Hippocampal formation (tissue), 2 donors: ENCODE data around the gene NSG1.
"Not testable (repeated sequence)": the region's sequence is repeated elsewhere in the genome, so short reads cannot be mapped to it uniquely, and the experiment has no call there.

Source experiments
- DNase-seq, 2 donors: peaks; one replicate each; lab custom pipeline; 2025; lab: John Stamatoyannopoulos, UW

Gene NSG1

DNA sequence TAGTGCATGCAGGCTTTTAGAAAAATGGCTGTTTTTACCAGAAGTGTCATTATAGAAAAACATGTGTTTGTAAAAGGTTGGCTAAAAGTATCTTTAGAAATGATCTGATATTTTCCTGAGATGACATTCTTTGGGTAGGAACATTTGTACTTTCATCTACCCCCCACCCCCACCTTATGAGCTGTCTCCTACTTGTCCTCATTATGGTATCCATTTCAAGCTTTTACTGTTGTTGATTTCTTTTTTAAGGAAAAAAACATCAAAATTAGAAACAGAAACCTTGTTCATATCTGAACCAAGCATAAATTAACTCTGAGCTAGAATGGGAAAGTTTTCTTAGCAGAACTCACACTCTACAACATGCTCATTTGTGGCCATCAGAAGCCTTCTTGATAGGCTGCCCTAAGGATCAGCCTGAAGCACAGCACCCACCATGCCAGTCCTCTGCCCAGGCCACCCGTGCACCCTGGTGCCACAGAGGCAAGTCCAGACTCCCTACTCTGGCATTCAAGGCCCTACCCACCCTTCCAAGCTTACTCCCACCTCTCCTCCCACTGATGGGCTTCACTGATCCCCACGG is 49.4 kb downstream of the NSG1 start:
- no peak for DNase-seq

DNA sequence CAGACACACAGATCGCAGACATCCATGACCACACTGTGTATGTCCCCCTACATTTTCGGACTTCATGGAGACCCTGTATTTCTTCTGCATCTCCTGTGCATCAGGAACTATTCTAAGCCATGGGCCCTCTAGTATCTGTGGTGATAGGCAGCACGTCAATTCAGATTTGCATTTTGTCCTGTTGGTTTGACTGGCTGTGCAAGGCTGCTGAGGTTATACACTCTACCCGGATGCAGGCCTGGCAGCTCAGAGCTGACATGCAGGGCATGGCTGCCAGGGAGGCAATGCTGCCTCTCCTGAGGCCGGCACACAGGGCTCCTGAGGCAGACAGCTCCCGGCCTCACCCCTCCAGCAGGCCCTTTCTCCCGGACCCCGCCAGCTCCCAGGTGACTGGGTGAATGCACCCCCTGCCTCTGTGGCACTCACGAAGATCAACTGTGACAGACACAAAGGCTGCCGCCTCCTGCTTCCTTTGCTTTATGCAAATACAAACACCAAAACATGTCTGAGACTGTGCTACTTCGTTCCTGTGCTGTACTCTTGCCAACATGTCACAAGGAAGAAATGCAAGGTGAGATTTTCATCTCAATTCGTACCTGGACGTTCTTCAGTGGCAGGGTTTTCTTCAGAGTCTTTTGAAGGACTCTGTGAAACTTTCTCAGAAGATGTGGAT is 51.0 kb downstream of the NSG1 start:
- DNase-seq: no peak

DNA sequence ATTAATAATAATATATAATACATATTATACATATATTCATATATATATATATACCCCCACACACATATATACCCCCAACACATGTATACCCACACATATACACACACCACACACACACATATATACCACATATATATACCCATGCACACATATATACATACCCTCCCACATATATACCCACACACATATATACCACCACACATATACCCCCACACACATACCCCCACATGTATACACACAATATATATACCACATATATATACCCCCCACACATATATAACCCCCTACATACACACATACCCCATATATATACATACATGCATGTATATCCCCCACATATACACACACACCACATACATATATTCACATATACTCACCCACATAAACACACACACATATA is 52.0 kb downstream of the NSG1 start:
- no peak for DNase-seq

DNA sequence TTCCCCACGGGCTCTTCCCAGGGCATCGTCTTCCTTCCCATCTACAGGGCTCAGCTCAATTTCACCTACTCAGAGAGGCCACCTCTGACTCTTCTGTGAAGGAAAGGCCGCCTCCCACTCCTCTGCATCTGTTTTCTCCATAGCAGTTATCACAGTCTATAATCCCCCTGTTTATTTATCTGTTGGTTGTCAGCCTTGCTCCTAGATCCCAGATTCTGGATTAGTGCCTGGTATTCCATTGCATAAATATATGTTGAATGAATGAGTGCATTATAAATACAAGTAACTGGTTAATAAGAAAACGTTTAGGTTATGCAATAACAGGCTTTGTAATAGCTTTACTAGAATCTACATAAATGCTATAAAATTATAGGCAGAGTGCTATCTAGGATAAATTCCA is 52.9 kb downstream of the NSG1 start:
- no peak for DNase-seq

DNA sequence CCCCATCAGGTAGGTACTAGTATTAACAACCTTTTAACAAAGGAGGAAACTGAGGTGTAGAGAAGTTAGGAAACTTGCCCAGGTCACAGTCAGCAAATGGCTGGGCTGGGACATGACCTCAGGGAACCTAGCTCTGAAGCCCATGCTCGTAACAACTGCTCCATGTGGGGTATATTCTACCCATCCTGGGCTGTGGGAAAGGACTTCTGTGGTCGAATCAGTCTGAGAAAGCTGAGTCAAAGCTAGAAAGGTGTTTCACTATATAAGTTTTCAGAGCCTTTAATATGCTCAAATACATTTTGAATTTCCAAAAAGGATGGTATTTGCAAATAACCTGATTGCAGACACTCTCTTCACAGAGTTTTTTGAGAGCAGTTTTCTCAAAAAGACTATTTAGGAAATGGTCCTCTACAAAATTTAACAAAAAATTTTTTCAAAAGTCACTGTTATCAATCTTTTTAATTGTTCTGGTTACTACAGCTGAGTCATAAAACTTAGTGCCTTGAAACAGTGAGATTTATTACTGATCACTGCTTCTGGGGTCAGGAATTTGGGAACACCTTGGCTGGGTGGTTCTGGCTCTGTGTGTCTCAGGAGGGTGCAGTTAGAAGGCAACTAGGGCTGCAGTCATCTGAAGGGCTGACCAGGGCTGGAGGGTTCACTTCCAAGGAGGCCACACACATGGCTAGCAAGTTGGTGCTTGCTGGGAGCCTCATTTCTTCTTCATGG is 53.6 kb downstream of the NSG1 start:
- DNase-seq: no peak

DNA sequence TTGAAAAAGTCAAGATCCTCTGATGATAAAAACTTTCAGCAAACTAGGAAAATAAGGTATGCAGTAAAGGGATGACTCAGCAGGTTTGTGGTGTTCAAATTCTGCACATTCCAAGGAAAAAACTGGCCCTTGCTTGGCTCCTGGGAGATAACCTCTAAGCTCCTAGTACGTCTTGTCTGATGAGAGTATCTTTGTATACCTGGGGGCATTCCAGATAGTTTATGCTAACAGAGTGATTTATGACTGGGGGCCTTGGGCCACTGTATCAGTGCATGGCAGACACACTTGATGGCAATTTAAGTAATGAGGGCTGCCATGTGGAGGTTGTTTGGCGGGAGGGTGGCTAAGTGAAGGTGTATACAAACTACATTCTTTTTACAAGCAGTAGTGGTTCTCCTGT is 56.9 kb downstream of the NSG1 start:
- DNase-seq: no peak

DNA sequence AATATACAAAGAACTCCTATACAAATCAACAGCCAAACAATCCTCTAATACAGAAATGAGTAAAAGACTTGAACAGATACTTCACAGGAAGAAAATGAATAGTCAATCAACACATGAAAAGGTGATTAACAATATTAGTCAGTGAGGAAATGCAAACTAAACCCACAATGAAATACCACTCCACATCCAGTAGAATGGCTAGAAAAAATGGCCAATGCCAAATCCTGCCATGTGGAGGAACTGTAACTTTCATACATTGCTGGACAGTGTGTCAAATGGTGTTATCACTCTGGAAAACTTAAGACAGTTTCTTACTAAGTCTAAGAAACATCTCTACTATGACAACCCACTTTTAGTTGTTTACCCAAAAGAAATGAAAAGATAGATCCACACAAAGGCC is 59.5 kb downstream of the NSG1 start:
- DNase-seq: no peak

DNA sequence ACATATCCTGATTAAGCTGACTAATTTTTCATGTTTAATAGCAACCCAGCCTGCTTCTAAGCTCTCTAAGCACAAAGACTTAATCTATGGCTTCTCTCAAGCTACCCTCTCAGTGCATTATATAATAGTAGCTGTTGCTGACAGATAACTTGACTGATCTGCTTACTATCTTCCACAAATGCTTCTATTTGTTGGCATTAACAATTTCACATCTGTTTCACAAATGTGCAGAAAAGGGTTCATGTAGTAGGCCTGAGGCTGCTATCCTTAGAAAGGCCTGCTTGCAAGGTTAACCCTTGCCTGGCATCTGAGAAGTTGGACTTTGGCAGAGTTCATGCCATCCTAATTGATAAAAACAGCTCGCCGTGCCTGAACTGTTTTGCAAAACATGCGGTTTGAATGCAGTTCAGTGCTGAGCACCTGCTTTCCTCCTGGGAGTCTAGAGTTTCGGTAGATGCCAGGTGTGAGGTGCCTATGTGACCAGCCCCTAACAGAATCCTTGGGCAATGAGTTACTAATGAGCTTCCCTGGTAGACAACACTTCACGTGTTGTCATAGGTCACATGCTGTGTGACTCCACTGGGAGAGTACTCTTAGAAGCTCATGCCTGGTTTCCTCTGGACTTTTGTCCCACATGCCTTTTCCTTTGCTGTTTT is 68.4 kb downstream of the NSG1 start:
- no peak for DNase-seq

DNA sequence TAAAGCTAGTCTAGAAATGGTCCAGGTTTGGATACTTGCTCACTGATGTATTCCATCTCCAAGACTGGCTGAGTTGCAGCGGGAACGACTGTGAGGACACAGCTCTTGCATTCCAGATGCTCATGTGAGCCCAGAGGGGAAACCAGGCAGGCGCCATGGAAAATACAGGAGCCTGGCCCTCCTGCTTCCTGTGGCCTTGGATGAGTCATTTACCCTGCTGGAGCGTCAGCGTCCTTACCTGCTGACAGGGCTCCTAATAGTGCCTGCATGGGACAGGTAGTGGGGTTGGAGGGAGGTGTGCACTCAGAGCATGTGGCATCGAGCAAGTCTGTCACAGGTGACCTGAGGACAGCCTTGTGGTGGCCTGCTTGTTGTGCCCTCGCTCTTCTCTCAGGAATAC is 69.4 kb downstream of the NSG1 start:
- no peak for DNase-seq

DNA sequence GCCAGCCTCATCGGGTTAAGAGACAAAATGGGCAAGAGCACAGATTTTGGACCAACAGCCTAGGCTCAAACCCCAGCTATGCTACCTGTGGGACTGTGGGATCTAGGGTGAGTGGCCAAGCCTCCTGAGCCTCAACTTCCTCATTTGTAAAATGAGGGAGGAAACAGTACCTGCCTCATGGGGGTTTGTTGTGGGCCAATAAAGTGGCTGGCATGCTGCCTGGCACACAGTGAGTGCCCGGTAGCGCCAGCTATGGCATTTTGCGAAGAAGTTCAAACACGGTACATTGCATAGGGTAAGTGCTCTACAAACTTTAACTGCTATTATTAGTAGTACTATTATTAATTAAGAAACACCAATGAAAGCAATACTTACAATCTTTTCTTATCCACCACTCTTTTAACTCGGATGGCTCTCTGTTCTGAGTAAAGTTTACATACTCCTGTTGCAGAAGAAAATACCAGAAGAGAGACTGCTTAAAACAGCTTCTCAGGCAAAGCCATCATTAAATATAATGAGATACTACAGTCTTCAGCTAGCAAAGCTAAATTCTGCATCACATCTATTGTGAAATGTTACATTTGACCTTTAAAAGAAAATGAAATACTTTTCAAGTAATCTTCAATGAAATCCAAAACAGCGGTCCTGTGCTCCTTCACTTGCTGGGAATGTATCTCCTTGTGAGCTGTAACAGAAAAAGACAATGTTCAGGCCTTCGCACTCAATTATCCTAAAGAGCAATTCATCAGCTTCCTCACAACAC is 70.1 kb downstream of the NSG1 start:
- no peak for DNase-seq

DNA sequence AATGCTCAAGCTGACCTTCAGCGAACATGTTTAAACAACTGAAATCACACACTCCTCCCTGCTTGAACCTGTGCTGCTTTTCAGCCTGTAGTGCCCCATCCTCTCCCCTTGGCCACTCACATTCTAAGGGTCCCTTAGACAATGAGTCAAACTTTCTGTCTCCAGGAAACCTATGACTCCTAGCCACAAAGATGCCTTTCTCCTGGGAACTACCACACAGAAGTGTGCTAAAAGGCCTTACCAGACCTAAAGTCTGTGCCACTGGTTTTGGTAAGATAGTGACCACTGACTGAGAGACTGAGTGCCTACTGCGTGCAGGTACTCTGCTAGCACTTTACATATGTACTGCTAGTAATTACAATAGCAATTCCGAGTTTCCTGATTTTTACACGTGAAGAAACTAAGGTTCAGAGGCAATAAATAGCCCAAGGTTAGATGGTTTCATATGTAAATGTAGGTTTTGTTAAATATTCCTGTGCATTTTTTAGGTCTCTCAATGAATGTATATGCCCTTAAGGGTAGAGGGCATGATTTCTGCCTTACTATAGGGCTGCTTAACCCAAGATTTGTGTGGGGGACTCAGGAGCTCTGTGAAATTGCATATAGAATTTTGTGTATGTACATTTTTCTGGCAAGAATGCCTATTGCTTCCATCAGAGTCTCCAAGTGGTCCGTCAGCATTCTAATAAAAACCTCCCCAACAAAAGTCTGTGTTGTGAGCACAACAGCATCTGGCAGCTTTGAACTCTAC is 71.1 kb downstream of the NSG1 start:
- no peak for DNase-seq

DNA sequence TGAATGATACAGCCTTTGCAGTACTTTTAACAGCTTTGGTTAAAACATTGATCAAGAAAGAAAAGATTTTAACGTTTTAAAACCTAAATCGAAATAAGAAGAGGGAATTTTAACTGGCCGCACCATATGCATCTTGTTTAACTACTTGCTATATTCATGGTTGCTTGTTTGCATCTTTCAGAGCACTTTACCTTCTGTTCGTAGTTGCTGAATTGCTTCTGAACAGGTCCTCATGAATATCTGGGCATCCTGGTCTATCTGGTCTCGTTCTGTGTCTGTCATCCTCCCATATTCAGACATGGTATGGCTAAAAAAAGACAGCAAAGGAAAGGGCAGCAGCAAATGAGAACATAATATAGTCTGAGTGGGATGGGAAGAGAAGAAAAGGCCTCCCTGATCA is 72.3 kb downstream of the NSG1 start:
- no peak for DNase-seq

DNA sequence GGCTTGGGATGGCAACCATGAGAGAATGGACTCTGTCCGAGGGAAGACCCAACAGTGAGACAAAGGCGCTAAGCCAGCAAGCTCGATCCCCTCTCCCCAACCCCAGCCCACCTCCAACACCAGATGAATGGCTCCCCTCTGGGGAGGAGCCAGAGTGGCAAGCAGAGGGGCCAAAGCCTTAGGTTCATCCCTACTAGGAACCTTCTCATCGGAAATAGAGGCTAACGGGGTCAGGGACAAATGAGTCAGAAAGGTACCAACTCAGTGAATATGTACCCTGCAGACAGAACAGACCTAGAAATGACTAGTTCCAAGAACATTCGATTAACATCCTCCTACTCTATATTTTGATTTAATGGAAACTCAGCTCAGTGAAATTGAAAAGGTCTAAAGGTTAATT is 73.9 kb downstream of the NSG1 start:
- no peak for DNase-seq

DNA sequence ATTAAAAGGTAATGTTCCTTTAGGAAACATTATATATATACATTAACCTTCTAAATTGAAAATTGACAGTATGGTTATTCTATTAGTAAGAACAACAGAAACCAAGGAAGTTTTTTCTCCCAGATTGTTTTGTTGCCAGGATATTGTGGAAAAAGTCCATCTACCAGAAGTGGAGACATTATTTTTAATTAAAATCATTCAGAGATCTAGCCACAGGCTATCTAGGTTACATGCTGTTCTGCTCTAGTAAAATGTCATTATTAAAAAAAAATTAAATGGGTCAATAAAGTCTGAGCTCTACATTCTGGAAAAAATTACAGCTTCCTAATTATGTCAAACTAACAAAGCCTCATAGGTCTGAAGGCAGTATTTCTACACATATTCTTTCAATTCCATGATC is 74.3 kb downstream of the NSG1 start:
- no peak for DNase-seq

DNA sequence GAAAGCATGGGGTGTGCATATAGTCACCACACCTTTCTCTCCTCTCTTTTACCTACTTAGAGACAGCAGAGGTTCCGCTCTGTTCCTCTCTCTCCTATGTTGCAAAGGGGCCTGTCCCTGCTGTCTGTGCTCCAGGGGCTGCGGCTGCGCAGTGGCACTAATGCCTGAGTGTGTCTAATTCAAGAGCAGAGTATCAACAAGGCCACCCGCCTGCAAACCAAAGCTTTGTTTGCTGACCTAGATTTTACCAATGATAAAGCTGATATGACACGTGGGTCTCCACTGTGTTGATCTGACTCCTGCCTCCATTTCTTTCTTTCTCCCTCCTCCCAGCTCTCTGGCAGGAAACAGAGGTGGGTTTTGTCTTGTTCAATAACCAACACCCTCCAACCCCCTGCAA is 74.9 kb downstream of the NSG1 start:
- no peak for DNase-seq

DNA sequence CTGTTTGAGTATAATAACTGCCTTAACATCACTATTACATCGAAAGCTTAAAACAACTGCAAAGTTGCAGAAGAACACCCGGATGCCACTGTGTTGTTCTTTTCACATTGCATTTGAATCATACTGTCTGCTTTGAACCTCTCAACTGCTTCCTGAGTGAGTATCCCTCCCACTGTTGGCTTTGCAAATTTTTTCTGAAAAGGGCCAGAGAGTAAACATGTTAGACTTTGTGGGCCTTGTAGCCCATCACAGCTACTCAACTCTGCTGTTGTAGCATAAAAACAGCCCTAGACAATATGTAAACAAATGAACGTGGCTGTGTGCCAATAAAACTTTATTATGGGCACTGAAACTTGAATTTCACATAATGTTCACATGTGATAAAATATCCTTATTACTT is 76.1 kb downstream of the NSG1 start:
- DNase-seq: no peak

DNA sequence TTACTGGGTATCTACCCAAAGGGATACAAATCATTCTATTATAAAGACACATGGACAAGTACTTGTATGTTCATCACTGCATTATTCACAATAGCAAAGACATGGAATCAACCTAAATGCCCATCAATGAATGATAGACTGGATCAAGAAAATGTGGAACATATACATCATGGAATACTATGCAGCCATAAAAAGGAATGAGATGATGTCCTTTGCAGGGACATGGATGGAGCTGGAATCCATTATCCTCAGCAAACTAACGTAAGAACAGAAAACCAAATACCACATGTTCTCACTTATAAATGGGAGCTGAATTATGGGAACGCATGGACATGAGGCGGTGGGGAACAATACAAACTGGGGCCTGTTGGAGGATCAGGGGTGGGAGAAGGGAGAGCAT is 78.3 kb downstream of the NSG1 start:
- DNase-seq: not testable (repeated sequence)
